HG02938 (cell line): ENCODE measurements around the gene LVRN.

ENCODE experiments used
- ATAC-seq: cut with Tn5 transposase; IDR thresholded peaks from one replicate; pipeline ENCODE4 v1.9.1; 2021; ENCODE audit warnings: mild to moderate bottlenecking, moderate library complexity; ENCODE audit not compliant: unreplicated experiment

Gene LVRN

GRCh38 chr5:115954144-115954543 is 8.1 kb upstream of the LVRN start:
- no peak for ATAC-seq

- ATAC-seq = no peak
Measured at GRCh38 chr5:115956957-115957356, 5.3 kb upstream of the LVRN start.

GRCh38 chr5:115961381-115962238 is 665 bp upstream of the LVRN start:
- no peak for ATAC-seq

DNA sequence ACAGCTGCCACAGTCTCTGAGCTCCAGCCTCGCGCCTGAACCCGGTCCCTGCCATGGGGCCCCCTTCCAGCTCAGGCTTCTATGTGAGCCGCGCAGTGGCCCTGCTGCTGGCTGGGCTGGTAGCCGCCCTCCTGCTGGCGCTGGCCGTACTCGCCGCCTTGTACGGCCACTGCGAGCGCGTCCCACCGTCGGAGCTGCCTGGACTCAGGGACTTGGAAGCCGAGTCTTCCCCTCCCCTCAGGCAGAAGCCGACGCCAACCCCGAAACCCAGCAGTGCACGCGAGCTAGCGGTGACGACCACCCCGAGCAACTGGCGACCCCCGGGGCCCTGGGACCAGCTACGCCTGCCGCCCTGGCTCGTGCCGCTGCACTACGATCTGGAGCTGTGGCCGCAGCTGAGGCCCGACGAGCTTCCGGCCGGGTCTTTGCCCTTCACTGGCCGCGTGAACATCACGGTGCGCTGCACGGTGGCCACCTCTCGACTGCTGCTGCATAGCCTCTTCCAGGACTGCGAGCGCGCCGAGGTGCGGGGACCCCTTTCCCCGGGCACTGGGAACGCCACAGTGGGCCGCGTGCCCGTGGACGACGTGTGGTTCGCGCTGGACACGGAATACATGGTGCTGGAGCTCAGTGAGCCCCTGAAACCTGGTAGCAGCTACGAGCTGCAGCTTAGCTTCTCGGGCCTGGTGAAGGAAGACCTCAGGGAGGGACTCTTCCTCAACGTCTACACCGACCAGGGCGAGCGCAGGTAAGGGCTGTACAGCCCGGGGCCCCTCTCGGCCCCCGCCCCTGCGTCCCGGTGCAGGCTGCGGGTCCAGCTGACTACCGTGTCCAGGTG is 509 bp downstream of the LVRN start:
- ATAC-seq = peak; percentile 46

GRCh38 chr5:115963566-115963965 is 1.3 kb downstream of the LVRN start:
- no peak for ATAC-seq

DNA sequence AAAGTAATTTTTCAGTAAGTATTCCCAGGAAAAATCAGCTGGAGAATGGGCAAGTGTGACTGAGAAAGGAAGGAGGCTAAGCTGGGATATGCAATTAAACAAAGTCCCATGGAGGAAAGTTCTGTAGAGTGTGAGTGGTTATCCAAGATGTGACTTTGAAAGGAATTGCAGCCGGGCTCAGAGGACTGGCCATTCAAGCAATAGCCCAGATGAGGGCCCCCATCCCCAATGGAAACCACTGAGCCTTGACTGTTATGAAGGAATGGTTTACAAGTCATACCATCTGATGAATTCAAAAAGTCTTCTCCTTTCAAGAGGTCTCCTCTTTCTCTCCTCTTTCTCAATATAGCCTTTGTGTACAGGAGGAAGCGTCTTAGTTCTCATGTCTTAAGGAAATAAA is 6.5 kb downstream of the LVRN start:
- ATAC-seq = no peak

DNA sequence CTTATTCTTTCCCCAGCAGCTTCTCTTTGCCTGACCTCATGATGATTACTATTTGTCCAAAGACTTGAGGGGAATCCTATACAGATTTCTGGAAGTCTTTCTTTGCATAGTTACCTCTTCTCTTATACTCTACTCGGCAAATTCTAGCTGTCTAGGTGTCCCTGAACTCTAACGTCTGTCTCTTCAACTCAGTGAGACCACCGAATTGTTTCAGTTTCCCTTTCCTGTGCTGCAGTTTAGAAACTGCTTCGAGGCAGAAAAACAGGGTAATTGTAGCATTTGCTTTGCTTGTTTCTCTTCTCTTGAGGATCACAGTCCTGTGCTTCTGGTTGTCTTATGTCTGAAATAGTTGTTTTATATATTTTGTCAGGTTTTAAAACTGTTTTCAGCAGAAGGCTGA is 14.8 kb downstream of the LVRN start:
- peak; percentile 95 for ATAC-seq

DNA sequence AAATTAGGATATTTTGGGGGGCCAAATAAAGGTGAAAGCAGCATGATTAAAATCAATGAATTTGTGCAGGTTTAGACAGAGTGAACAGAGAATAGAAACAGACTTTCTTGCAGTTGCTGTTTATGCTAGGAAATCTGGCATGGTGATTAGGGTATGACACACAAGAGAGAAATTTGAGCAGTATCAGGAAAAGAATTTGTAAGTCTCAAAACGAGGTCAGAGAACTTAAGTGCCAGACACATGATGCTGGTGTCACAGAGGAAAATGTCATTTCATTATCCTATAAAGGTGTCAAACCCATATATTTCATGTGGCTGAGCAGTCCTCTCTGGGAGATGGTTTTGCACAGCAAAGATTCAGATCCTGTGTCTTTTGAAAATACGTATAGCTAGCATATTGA is 15.7 kb downstream of the LVRN start:
- ATAC-seq = no peak

DNA sequence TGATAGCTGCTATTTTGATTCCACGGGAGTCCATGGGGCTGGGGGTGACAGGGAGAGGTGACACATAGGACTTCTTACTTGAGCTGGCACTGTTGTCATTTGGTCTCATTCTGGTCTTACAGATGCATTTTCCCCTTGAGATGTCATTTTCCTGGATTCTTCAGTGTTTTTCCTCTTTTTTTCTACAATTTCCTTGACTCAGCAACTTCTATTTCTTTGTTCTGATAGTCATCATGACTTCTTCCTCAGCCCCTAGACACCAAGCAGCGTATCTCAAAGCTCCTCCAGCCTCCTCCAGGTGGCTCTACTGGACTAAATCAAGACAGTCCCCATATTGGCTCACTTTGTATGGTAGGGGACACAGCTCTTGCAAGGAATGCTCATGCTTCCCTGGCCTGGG is 16.5 kb downstream of the LVRN start:
- no peak for ATAC-seq

GRCh38 chr5:115979201-115980041 is 17.1 kb downstream of the LVRN start:
- ATAC-seq = no peak

DNA sequence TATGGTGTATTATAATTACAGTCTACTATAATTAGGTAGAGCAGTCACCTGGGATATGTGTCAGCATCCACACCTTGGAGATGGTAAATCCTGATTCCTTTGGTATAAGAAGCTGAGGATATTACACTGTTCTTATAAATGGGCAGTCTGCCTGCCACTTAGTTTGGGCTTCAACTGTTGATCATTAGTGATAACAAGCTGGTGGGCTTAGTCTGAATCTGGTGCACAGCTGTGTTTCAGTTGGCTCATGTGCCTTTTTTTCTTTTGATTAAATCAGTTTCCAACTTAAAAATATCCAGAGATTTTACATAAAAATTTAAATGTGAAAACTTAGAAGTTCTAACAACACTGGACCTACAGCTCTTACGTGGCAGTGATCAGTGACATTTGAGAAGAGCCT is 21.2 kb downstream of the LVRN start:
- no peak for ATAC-seq

GRCh38 chr5:115985802-115986757 is 23.8 kb downstream of the LVRN start:
- ATAC-seq = no peak

- ATAC-seq = no peak
Measured at GRCh38 chr5:115988002-115988401, 25.7 kb downstream of the LVRN start.

GRCh38 chr5:115992848-115993350 is 30.6 kb downstream of the LVRN start:
- ATAC-seq = no peak

DNA sequence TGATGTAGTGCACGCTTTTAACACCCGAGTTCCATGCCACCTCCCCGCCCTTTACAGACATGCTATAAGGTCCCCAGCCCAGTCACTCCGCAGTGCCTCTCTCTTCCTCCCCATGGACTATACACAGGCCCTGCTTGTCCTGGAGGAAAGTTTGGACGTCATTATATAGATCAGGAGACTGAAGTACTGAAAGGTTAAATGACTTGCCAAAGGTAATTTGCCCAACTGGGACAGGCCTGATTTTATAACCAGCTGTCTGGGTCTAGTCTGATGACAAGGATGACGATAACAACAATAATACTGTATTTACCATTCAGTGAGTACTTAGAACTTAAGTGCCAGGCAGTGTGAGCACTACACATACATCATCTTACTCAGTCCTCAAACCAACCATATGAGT is 33.1 kb downstream of the LVRN start:
- ATAC-seq = no peak

DNA sequence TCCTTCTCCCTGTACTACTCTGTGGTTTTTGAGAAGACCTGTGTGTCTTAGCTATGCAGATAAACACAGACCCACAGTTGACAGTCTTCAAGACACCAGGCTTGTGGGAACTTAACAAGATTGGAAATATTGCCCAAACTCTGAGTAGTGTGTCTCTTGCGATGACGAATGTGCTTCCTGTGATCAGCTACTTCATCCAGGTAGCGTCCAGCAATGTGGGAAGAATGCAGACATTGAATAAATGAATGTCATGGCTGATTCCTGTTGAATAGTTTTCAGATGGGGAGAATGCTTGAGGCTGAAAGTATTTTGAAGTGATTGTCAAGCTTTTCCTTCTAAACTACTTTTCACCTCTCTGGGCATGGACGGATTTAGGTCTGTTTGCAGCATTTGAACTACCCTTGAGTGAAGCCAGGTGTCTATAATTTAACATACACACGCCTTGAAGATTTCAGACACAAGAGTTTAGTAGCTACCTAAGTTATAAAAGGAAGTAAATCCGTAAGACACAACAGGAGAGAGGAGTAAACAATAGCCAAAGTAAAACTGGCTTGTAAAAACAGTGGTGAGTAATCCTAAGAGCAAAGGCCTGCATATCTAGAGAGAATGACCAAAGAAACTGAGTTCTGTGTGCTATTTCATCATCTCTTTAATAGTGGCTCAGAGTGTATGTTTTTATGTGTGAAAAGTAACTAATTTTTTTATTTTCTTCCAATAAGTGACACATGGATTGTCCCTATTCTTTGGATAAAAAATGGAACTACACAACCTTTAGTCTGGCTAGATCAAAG is 40.0 kb downstream of the LVRN start:
- ATAC-seq = no peak

GRCh38 chr5:116004248-116004647 is 42.0 kb downstream of the LVRN start:
- no peak for ATAC-seq

GRCh38 chr5:116009806-116010205 is 47.5 kb downstream of the LVRN start:
- ATAC-seq = no peak

GRCh38 chr5:116011046-116011445 is 48.8 kb downstream of the LVRN start:
- ATAC-seq = no peak
